GM21825 (cell line): ENCODE measurements around the gene SERBP1.

Source experiments
- ATAC-seq: cut with Tn5 transposase; IDR thresholded peaks from one replicate; pipeline ENCODE4 v1.9.1; 2021; ENCODE audit warnings: mild to moderate bottlenecking, moderate library complexity; ENCODE audit not compliant: unreplicated experiment

Gene SERBP1

GRCh38 chr1:67371043-67371442 lies 59.2 kb downstream of the SERBP1 start:
- ATAC-seq, result no peak

GRCh38 chr1:67368046-67368514 lies 62.1 kb downstream of the SERBP1 start:
- ATAC-seq, result no peak

GRCh38 chr1:67367370-67368045 lies 62.7 kb downstream of the SERBP1 start:
- ATAC-seq, result no peak

GRCh38 chr1:67361641-67362040 lies 68.6 kb downstream of the SERBP1 start:
- no peak for ATAC-seq

- no peak for ATAC-seq
Observed at GRCh38 chr1:67359592-67359991, 70.6 kb downstream of the SERBP1 start.
